Fibroblast of lung (primary cell): ENCODE data around the gene SUPT3H.

Experiments
- EZH2 ChIP-seq: IDR thresholded peaks from 2 replicates; pipeline ENCODE4 v1.5.1; 2012; ENCODE audit warnings: low read length, control low read depth, mild to moderate bottlenecking; ENCODE audit errors: missing control alignments
- TF ChIP-seq, protein P1 (sequence below), 2 donors: IDR thresholded peaks in 1 of 2; conservative IDR thresholded peaks in 1 of 2; 1 replicate in 1 of 2; 2 replicates in 1 of 2; pipeline ENCODE4 v1.5.1; 2011 to 2012; ENCODE audit warnings: low read length in 2 of 2, control low read depth in 1 of 2, inconsistent platforms in 1 of 2, low read depth in 1 of 2, mild to moderate bottlenecking in 1 of 2

DNA sequence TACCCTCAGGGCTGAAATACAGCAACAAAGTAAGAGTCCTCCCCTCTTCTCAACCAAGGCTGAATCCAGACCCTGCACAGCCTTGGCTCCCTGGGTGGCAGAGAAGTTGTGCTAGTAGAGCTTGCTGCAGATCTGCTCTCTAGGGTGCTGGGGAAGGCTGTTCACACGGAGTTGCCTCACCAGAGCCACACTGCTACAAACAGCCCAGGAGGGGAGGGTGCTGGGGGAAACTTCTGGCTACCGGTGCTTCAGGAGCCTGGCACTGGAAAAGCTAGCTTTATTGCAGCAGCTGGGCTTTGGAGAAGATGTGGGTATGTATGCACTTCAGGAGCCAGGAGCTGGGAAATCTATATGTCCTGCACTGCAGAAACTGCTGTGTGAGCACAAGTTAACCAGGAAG is 37.6 kb upstream of the SUPT3H start:
- TF ChIP-seq, protein P1, sequence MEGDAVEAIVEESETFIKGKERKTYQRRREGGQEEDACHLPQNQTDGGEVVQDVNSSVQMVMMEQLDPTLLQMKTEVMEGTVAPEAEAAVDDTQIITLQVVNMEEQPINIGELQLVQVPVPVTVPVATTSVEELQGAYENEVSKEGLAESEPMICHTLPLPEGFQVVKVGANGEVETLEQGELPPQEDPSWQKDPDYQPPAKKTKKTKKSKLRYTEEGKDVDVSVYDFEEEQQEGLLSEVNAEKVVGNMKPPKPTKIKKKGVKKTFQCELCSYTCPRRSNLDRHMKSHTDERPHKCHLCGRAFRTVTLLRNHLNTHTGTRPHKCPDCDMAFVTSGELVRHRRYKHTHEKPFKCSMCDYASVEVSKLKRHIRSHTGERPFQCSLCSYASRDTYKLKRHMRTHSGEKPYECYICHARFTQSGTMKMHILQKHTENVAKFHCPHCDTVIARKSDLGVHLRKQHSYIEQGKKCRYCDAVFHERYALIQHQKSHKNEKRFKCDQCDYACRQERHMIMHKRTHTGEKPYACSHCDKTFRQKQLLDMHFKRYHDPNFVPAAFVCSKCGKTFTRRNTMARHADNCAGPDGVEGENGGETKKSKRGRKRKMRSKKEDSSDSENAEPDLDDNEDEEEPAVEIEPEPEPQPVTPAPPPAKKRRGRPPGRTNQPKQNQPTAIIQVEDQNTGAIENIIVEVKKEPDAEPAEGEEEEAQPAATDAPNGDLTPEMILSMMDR (conservative IDR thresholded peaks at IDR 0.05 in 1 of 2, IDR thresholded peaks at IDR 0.05 in 1 of 2; ENCODE audit: low read depth in 1 of 2, low read length in 2 of 2), result no peak
- no peak for TF ChIP-seq EZH2
